CD8-positive, alpha-beta memory T cell (primary cell): ENCODE measurements around the gene FBXO34. TPM values are rescaled to one million over a fixed set of nuclear protein-coding genes. Genes with fewer than 3 reads are reported as not detected.

Source experiments
- CTCF ChIA-PET: fragments of 350-600 bp; sonication (Branson Sonifier 250); formaldehyde crosslinking; loops from one replicate; lab custom pipeline; 2021; ENCODE audit warnings: antibody characterized with exemption; lab: Charles Lee
- POLR2A ChIA-PET: fragments of 350-600 bp; sonication (Branson Sonifier 250); formaldehyde crosslinking; loops from one replicate; lab custom pipeline; 2021; ENCODE audit warnings: antibody characterized with exemption; lab: Charles Lee
- DNase-seq, 5 donors: peaks; one replicate each; pipeline versions ENCODE4 v3.0.0 to v3.0.0-alpha.2; 2020 to 2022; ENCODE audit warnings: mixed read lengths in 1 of 5
- H3K27ac ChIP-seq: one replicate; pipeline ENCODE4 v1.7.0; 2013; ENCODE audit warnings: low read depth, mild to moderate bottlenecking, low read length, moderate library complexity
- H3K27me3 ChIP-seq: 2 replicates; pipeline ENCODE4 v1.7.0; 2013; ENCODE audit warnings: low read length, mild to moderate bottlenecking; ENCODE audit not compliant: insufficient read depth, poor library complexity, severe bottlenecking
- H3K36me3 ChIP-seq: 2 replicates; pipeline ENCODE4 v1.7.0; 2013; ENCODE audit warnings: mild to moderate bottlenecking, low read length, moderate library complexity; ENCODE audit not compliant: insufficient read depth
- H3K4me1 ChIP-seq: 2 replicates; pipeline ENCODE4 v1.7.0; 2013; ENCODE audit warnings: mild to moderate bottlenecking, low read length, moderate library complexity; ENCODE audit not compliant: insufficient read depth
- H3K4me3 ChIP-seq: 2 replicates; pipeline ENCODE4 v1.7.0; 2013; ENCODE audit warnings: mild to moderate bottlenecking, low read length
- H3K9me3 ChIP-seq: 2 replicates; pipeline ENCODE4 v1.7.0; 2013; ENCODE audit warnings: mild to moderate bottlenecking, low read length
- H3K27ac Mint-ChIP-seq, 8 donors: one replicate each; pipeline ENCODE4 v1.8.0; 2020 to 2021; ENCODE audit warnings: mixed read lengths in 8 of 8, mild to moderate bottlenecking in 6 of 8, inconsistent platforms in 3 of 8, moderate library complexity in 3 of 8
- H3K27me3 Mint-ChIP-seq, 2 donors: one replicate each; pipeline ENCODE4 v1.8.0; 2020 to 2021; ENCODE audit warnings: mixed read lengths in 2 of 2, mild to moderate bottlenecking in 1 of 2, moderate library complexity in 1 of 2
- H3K36me3 Mint-ChIP-seq, 3 donors: one replicate each; pipeline ENCODE4 v1.8.0; 2020 to 2021; ENCODE audit warnings: mixed read lengths in 3 of 3, inconsistent platforms in 1 of 3, mild to moderate bottlenecking in 1 of 3
- H3K4me1 Mint-ChIP-seq, 3 donors: one replicate each; pipeline ENCODE4 v1.8.0; 2020 to 2021; ENCODE audit warnings: mixed read lengths in 3 of 3, inconsistent platforms in 1 of 3, mild to moderate bottlenecking in 1 of 3
- H3K4me3 Mint-ChIP-seq, 7 donors: one replicate each; pipeline ENCODE4 v1.8.0; 2020 to 2021; ENCODE audit warnings: mixed read lengths in 7 of 7, mild to moderate bottlenecking in 6 of 7, moderate library complexity in 4 of 7, inconsistent platforms in 2 of 7
- H3K9me3 Mint-ChIP-seq, 5 donors: one replicate each; pipeline ENCODE4 v1.8.0; 2020 to 2022; ENCODE audit warnings: mixed read lengths in 5 of 5, mild to moderate bottlenecking in 3 of 5, moderate library complexity in 2 of 5, inconsistent platforms in 1 of 5
- polyA plus RNA-seq: library from polyadenylated mRNA; unstranded; fragments of 300-500 nt; fragmentation: Illumina TruSeq; gene quantifications from one replicate; pipeline ENCODE4 v1.2.3, GENCODE V29; 2021
- total RNA-seq, 2 experiments: library from RNA; stranded (reverse); gene quantifications; one replicate each; pipeline ENCODE4 v1.2.3, GENCODE V29; 2021

Gene FBXO34
- total and polyA plus RNA-seq, 3 experiments from 2014 or later: 16.2 to 37.1 (median 17.9) TPM

DNA sequence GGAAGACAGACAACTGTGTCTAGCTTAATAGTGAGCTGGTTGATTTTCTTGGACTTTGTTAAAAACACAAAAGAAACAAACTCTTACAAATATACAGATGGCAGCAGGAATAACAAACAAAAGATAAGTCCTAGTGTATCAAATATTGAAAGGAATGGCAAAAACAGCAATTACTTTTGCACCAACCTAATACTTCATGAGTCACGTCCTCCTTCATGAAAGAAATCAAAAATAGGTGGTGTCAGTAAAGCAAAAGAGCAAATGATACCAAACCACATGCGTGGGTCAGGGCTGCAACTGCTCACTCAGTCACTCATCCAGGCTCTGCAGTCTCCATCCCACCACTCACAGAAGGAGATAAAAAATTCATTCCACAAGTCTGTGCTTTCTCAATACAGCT is 128.6 kb downstream of the FBXO34 start:
- CTCF ChIA-PET: no interaction called here
- no peaks in the 10 kb centered on the region for H3K36me3 ChIP-seq
- DNase-seq: no peak
- H3K27me3 ChIP-seq: no peaks in the 10 kb centered on the region
- no peaks in the 10 kb centered on the region for H3K9me3 ChIP-seq
- Mint-ChIP-seq H3K9me3 (no peaks in the 10 kb centered on the region), H3K4me1 (peaks cover 19 to 52% (median 45%) of the 10 kb centered on the region in 3 donors), H3K27ac (no peak overlapping the region), H3K36me3 (peaks cover 0 to 27% (median 20%) of the 10 kb centered on the region in 3 donors), H3K4me3 (no peak overlapping the region), H3K27me3 (no peaks in the 10 kb centered on the region)
- H3K27ac ChIP-seq: no peak overlapping the region
- H3K4me3 ChIP-seq: no peak overlapping the region
- POLR2A ChIA-PET: no interaction called here
- H3K4me1 ChIP-seq: peaks cover 6% of the 10 kb centered on the region

DNA sequence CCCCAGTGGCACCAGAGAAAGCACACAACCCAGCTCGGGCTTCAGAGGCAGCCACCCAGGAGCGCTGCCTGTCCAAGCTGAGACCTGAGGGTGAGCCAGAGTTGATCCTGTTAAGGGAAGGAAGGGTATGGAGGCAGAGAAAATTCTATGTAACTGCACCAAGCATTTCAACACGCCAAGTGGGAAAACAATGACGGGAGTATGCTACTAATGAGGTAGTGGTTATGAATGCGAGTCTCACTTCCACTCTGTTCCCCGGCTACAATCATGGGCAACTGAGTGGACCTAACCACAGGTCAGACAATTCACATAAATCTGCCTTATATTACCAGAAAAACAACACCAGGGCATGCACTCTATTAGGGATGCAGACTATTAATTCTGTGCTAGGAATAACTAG is 130.5 kb downstream of the FBXO34 start:
- Histone ChIP-seq H3K36me3 (no peaks in the 10 kb centered on the region), H3K9me3 (no peaks in the 10 kb centered on the region), H3K27ac (no peak overlapping the region), H3K4me1 (peaks cover 6% of the 10 kb centered on the region), H3K4me3 (no peak overlapping the region), H3K27me3 (no peaks in the 10 kb centered on the region)
- peaks cover 0 to 16% (median 8%) of the 10 kb centered on the region in 3 donors for H3K36me3 Mint-ChIP-seq
- CTCF ChIA-PET: no interaction called here
- no peaks in the 10 kb centered on the region for H3K9me3 Mint-ChIP-seq
- H3K4me1 Mint-ChIP-seq: peaks cover 26 to 68% (median 59%) of the 10 kb centered on the region in 3 donors
- DNase-seq: no peak
- H3K27ac Mint-ChIP-seq: peak overlapping the region in 1 of 8 donors; percentile 10
- H3K27me3 Mint-ChIP-seq: no peaks in the 10 kb centered on the region
- POLR2A ChIA-PET: no interaction called here
- H3K4me3 Mint-ChIP-seq: no peak overlapping the region

Other genes starting within 250 kb of the FBXO34 start
- gene WDHD1, start 244.3 kb upstream of the FBXO34 start, total RNA-seq: 10 to 100 TPM; 56.3 to 56.6 TPM
- 3.1 TPM for gene WDHD1, start 244.3 kb upstream of the FBXO34 start, polyA plus RNA-seq
- 10 to 100 TPM; 38.0 to 44.8 TPM for gene SOCS4, start 244.2 kb upstream of the FBXO34 start, total RNA-seq
- 2.3 TPM for gene SOCS4, start 244.2 kb upstream of the FBXO34 start, polyA plus RNA-seq
- gene MAPK1IP1L, start 219.8 kb upstream of the FBXO34 start, total RNA-seq: 100 to 1,000 TPM; 104 to 106 TPM
- 86.8 TPM for gene MAPK1IP1L, start 219.8 kb upstream of the FBXO34 start, polyA plus RNA-seq
- 10 to 100 TPM; 54.5 to 55.1 TPM for gene LGALS3, start 142.2 kb upstream of the FBXO34 start, total RNA-seq
- 78.0 TPM for gene LGALS3, start 142.2 kb upstream of the FBXO34 start, polyA plus RNA-seq
- 10 to 100 TPM; 36.0 to 38.8 TPM for gene DLGAP5, start 79.8 kb upstream of the FBXO34 start, total RNA-seq
- gene DLGAP5, start 79.8 kb upstream of the FBXO34 start, polyA plus RNA-seq: 0.21 TPM
- gene ATG14, start 140.4 kb downstream of the FBXO34 start, total RNA-seq: 1 to 10 TPM; 7.7 to 8.2 TPM
- 7.3 TPM for gene ATG14, start 140.4 kb downstream of the FBXO34 start, polyA plus RNA-seq
- gene TBPL2, start 169.2 kb downstream of the FBXO34 start, total RNA-seq: not detected
- not detected for gene TBPL2, start 169.2 kb downstream of the FBXO34 start, polyA plus RNA-seq